OCI-LY3 (cell line): ENCODE measurements around the gene RNF181.

Experiments used
- EZH2phosphoT487 ChIP-seq: fragments of 200-600 bp; shearing (Covaris generic); IDR thresholded peaks from 2 replicates; pipeline ENCODE4 v1.6.1; 2018; ENCODE audit warnings: antibody characterized with exemption, mixed run types, low read depth
- TF ChIP-seq, protein P1 (sequence below): fragments of 200-600, 300-600 bp; sonication (generic); IDR thresholded peaks from 2 replicates; pipeline ENCODE4 v1.5.1; 2014; ENCODE audit warnings: antibody characterized with exemption, low read length, low read depth

DNA sequence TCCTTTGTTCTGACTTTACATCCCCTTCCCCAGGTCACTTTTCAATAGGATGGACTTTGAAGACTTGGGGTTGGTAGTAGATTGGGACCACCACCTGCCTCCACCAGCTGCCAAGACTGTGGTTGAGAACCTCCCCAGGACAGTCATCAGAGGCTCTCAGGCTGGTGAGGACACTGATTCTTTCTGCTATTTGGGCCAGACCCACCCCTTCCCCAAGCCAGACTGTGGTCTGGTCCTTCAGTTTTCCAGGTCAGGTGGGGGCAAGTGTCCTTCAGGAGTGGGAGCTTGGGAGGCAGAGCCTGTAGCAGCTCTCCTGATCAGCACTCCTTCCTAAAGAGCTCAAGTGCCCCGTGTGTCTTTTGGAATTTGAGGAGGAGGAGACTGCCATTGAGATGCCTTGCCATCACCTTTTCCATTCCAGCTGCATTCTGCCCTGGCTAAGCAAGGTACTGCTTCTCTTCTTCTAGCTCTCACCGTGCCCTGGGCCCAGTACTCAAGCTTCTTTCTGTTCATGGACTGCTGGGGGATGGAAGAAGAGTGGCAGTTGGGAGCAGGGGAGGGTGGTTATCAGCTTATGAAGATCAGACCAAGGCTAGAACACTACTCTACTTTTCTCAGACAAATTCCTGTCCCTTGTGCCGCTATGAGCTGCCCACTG lies 1.1 kb downstream of the RNF181 start:
- TF ChIP-seq, protein P1, sequence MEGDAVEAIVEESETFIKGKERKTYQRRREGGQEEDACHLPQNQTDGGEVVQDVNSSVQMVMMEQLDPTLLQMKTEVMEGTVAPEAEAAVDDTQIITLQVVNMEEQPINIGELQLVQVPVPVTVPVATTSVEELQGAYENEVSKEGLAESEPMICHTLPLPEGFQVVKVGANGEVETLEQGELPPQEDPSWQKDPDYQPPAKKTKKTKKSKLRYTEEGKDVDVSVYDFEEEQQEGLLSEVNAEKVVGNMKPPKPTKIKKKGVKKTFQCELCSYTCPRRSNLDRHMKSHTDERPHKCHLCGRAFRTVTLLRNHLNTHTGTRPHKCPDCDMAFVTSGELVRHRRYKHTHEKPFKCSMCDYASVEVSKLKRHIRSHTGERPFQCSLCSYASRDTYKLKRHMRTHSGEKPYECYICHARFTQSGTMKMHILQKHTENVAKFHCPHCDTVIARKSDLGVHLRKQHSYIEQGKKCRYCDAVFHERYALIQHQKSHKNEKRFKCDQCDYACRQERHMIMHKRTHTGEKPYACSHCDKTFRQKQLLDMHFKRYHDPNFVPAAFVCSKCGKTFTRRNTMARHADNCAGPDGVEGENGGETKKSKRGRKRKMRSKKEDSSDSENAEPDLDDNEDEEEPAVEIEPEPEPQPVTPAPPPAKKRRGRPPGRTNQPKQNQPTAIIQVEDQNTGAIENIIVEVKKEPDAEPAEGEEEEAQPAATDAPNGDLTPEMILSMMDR: no peak
- TF ChIP-seq EZH2phosphoT487: no peak
